Mononuclear cell (primary cell): ENCODE measurements around the gene TIMP2. TPM values are rescaled to one million over a fixed set of nuclear protein-coding genes. Genes with fewer than 3 reads are reported as not detected.
"Not testable (repeated sequence)": the region's sequence is repeated elsewhere in the genome, so short reads cannot be mapped to it uniquely, and the experiment has no call there.

ENCODE experiments used
- H3K27me3 ChIP-seq: 2 replicates; pipeline ENCODE4 v1.6.0; 2011; ENCODE audit warnings: low read length, control low read depth; ENCODE audit not compliant: insufficient read depth
- H3K4me1 ChIP-seq: 2 replicates; pipeline ENCODE4 v1.5.1; 2011; ENCODE audit warnings: mild to moderate bottlenecking, low read length, control low read depth; ENCODE audit not compliant: insufficient read depth
- H3K4me3 ChIP-seq: 2 replicates; pipeline ENCODE4 v1.5.1; 2011; ENCODE audit warnings: mild to moderate bottlenecking, low read length, moderate library complexity
- H3K9me3 ChIP-seq: 2 replicates; pipeline ENCODE4 v1.5.1; 2011; ENCODE audit warnings: low read depth, mild to moderate bottlenecking, control low read depth, low read length
- total RNA-seq: library from RNA; depleted of rRNA; stranded (reverse); fragments of >200 nt; gene quantifications from one replicate; pipeline ENCODE4 v1.2.3, GENCODE V29; 2012

TIMP2 gene
- total RNA-seq, 1 donor, result 19.9 TPM

DNA sequence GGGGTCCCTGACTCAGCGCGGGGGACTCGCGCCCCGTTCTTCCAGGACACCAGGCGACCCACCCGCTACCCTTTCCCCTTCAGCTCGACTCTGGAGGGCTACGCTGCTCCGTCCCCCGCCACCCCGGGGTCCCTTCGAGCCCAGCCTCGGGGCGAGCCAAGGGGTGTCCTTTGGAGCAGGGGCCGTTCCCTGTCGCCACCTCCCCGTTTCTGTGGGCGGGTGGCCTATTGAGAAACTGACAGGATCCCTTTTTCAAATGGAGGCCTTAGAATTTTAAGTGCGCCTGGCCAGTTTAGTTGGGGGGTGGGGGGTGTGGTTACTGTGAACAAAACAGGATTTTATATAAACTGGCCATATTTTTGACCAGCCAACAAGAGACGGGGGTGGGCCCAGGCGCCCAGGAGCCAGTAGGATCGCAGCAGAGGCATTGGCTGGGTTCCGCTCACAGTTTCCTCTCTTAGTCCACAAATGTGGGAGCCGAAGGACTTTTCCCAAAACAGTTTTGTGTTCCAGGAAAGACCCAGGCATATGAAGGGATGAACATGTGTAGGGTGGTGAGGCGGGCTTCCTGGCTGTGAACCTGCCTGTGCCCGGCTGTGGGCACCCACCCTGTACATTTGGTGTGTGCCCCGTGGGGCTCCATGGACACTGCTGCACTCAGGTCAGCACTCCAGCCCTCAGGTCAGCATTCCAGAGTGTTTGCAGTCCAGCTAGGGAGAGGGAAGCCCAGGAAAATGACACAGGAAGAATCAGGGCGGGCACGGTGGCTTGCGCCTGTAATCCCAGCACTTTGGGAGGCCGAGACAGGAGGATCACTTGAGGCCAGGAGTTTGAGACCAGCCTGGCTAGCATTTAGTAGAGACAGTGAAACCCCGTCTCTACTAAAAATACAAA is 722 bp upstream of the TIMP2 start:
- Histone ChIP-seq H3K27me3 (no peaks in the 10 kb centered on the region), H3K4me1 (peaks cover 40% of the 10 kb centered on the region), H3K4me3 (peak overlapping the region; percentile 30), H3K9me3 (no peaks in the 10 kb centered on the region)

GRCh38 chr17:78924481-78925151 is 571 bp downstream of the TIMP2 start:
- peaks cover 53% of the 10 kb centered on the region for H3K4me1 ChIP-seq
- H3K4me3 ChIP-seq, result peak overlapping the region; percentile 60
- no peaks in the 10 kb centered on the region for H3K9me3 ChIP-seq
- H3K27me3 ChIP-seq, result no peaks in the 10 kb centered on the region

GRCh38 chr17:78923660-78924453 is 1.3 kb downstream of the TIMP2 start:
- H3K4me3 ChIP-seq, result peak overlapping the region; percentile 60
- peaks cover 60% of the 10 kb centered on the region for H3K4me1 ChIP-seq
- no peaks in the 10 kb centered on the region for H3K27me3 ChIP-seq
- no peaks in the 10 kb centered on the region for H3K9me3 ChIP-seq

DNA sequence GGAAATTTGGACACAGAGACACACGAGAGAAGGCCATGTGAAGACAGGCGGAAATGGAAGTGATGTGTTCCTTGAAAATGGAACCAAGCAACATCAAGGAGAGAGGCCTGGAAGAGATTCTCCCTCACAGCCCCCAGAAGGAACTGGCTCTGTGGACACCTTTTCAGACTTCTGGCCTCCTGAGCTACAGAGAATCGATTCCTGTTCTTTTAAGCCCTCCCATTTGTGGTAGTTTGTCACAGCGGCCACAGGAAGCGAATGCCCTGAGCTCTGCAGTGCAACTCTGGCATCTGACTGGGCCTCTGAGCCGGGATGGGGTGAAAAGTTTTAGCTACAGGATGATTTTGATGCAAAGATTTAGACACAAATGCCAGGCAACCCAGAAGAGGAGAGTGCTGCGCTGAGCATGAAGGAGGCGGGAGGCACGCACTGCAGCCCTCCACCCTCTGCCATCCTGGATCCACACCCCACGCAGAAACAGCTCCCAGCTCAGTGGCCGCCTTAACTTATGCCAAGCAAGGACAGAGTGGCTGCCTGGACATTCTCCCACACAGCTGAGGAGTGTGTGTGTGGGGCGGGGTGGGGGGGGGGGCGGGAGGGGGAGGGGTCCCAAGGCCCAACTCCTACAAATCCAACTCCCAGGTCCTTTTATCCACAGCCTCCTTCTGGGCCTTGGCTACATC is 2.2 kb downstream of the TIMP2 start:
- Histone ChIP-seq H3K4me1 (peaks cover 68% of the 10 kb centered on the region), H3K9me3 (no peaks in the 10 kb centered on the region), H3K4me3 (peak overlapping the region; percentile 60), H3K27me3 (no peaks in the 10 kb centered on the region)

DNA sequence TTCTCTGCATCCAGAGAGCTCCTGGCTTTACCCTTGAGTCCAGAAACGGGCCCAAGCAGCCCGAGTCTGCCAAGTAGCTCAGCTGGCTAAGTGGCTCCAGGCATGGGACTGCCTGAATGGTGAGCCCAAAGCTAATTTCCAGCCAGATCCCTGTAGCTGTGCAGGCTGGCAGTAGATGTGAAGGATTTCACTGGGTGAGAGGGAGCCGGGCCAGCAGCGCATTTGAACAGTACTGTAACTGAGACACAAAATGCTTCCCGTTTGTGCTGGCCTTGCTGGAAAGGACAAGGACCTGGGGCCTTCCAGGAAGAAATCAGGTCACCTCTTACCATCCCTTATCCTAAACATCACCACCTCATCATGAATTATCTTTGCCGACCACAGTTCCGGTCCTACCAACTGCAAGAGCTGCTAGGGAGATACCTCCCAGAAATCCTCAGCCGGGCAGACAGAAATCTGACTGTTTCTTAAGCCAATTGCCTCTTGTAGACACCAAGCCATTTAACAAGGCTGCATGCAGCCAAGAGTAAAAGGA is 3.7 kb downstream of the TIMP2 start:
- no peak overlapping the region for H3K4me3 ChIP-seq
- H3K27me3 ChIP-seq, result no peaks in the 10 kb centered on the region
- no peaks in the 10 kb centered on the region for H3K9me3 ChIP-seq
- peaks cover 83% of the 10 kb centered on the region for H3K4me1 ChIP-seq

DNA sequence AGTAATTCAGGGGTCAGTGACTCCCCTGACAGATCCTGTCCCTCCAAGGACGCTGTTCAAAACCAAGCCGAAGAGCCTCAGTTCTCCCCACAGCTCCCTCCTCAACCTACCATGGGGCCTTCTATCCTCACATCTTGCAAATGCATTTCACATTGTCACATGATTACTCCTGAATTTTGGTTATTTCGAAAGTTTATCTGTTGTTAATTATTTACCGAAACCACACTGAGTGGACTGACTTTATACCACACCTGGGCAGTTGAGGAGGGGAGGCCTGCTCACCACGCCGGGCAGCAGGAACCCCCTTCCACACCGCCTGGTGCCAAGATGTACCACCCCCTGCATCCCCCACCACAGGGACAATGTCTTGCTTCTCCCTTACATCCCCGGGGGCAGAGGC is 4.7 kb downstream of the TIMP2 start:
- Histone ChIP-seq H3K9me3 (no peaks in the 10 kb centered on the region), H3K4me3 (no peak overlapping the region), H3K27me3 (no peaks in the 10 kb centered on the region), H3K4me1 (peaks cover 86% of the 10 kb centered on the region)

- Histone ChIP-seq H3K4me1 (peaks cover 92% of the 10 kb centered on the region), H3K9me3 (no peaks in the 10 kb centered on the region), H3K4me3 (no peak overlapping the region), H3K27me3 (no peaks in the 10 kb centered on the region)
Measured at GRCh38 chr17:78919861-78920450, 5.2 kb downstream of the TIMP2 start.

DNA sequence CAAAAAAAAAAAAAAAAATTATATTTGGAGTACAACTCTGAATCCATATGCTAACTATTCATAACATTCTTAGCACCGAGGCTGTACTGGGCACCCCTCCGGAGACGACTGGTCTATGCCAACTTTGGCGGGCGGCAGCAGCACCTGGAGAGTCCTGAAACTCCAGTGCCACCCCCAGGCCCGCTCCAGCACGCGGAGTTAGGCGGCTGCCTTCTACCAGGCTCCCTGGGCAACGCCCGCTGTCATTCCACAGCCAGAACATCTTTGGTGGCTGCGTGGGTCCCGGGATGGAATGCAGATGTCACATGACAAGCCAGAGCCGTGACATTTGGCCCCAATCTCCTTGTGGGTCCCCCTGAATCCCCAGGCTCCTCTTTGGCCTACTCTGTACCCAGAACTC is 6.2 kb downstream of the TIMP2 start:
- Histone ChIP-seq H3K9me3 (no peaks in the 10 kb centered on the region), H3K4me3 (no peak overlapping the region), H3K4me1 (peaks cover 98% of the 10 kb centered on the region), H3K27me3 (no peaks in the 10 kb centered on the region)

GRCh38 chr17:78917451-78918275 is 7.5 kb downstream of the TIMP2 start:
- H3K9me3 ChIP-seq, result no peaks in the 10 kb centered on the region
- H3K27me3 ChIP-seq, result no peaks in the 10 kb centered on the region
- no peak overlapping the region for H3K4me3 ChIP-seq
- H3K4me1 ChIP-seq, result peaks cover 99% of the 10 kb centered on the region

DNA sequence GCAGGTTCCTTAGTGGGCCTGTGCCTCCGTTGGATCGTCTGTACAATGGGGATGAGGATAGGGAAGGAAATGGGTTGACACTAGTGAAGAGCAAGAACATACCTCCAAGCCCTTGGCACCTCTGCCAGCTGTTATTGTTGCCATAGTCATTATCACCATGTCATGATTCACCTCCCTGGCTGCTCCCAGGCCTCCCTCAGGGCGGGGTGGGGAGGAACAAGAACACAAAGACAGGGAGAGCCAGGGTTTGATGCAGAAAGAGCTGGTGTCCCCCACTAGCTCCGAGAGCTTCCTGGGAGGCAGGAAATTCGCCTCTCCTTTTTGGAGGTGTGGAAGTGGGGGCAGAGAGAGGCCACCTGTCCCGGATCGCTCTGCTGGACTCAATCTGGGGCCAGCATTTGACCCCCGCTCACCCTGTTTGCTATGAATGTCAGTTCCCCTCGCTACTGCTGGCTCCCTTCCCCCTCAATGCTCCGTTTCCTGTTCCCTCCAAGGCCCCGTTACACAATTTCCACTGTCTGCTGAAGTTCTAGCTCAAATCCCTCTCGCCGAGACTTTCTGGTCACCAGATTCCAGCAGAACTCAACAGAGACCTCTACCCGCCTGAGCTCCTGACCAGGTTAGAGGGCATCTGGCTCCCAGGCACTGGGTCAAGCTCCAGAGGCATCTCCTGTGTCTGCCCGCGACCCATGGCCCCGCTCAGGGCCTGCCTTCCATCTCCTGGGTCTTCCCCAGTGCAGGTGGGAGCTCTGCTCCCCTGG is 9.1 kb downstream of the TIMP2 start:
- peak overlapping the region; percentile 29 for H3K4me3 ChIP-seq
- H3K27me3 ChIP-seq, result no peaks in the 10 kb centered on the region
- H3K9me3 ChIP-seq, result no peaks in the 10 kb centered on the region
- peaks cover 99% of the 10 kb centered on the region for H3K4me1 ChIP-seq

- Histone ChIP-seq H3K4me3 (no peak overlapping the region), H3K27me3 (no peaks in the 10 kb centered on the region), H3K4me1 (peaks cover 80% of the 10 kb centered on the region), H3K9me3 (no peaks in the 10 kb centered on the region)
Measured at GRCh38 chr17:78913115-78913514, 12.1 kb downstream of the TIMP2 start.

- Histone ChIP-seq H3K4me3 (no peak overlapping the region), H3K9me3 (no peaks in the 10 kb centered on the region), H3K4me1 (peaks cover 70% of the 10 kb centered on the region)
Measured at GRCh38 chr17:78912082-78912481, 13.1 kb downstream of the TIMP2 start.

DNA sequence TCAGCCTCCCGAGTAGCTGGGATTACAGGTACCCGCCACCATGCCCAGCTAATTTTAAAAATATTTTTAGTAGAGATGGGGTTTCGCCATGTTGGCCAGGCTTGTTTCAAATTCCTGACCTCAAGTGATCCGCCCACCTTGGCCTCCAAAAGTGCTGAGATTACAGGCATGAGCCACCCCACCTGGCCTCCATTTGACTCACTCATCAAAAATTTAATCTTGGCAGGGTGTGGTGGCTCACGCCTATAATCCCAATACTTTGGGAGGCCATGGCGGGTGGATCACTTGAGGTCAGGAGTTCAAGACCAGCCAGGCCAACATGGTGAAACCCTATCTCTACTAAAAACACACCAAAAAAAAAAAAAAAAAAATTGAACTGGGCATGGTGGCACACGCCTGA is 13.6 kb downstream of the TIMP2 start:
- not testable (repeated sequence) for H3K27me3 ChIP-seq, H3K9me3 ChIP-seq, H3K4me3 ChIP-seq
- peaks cover 64% of the 10 kb centered on the region for H3K4me1 ChIP-seq

More at GRCh38 chr17:78912082-78912481, 13.1 kb downstream of the TIMP2 start:
- no peaks in the 10 kb centered on the region for H3K27me3 ChIP-seq
